ENCODE results near the gene STK11IP.

STK11IP gene

DNA sequence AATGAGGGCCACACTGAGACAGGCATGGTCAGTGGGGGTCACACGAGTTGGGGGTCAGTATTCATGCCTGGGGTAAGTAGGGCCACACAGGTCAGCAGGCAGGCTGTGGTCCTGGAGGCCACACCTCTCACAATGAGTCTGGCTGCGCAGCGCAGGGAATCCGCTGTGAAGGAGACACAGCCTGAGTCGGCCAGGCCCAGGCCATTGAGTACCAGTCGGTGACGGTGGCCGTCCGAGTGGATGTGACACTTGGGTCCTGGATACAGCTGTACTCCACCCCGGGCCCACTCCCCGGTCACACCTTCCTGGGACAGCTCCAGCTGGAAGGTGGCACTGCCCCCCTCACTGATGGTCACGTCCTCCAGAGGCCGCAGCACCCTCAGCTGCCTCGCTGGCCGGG, 43.3 kb upstream of the STK11IP start:
- Histone ChIP-seq H3K4me2 (ENCODE audit: low read length) (no peak overlapping the region), H3K9ac (ENCODE audit: low read length) (no peak overlapping the region), H3K9me3 (ENCODE audit: insufficient read depth, low read length) (no peaks in the 10 kb centered on the region)

DNA sequence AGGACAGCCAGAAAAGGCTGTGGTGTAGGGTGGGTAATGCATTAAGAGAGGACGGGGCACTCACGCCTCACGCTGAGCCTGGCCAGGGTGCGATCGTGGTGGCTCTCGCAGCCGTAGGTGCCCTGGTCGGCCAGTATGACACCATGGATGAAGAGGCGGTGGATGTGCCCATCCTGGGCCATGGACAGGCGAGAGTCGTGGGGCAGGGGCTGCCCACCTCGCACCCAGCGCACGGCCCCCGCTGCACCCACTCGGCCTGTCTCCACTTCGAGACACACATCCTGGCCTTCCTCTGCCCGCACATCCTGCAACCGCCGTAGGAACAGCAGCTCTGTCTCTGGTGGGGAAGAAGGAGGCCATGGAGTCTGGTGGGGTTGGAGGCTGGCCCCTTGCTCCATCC, 41.7 kb upstream of the STK11IP start:
- TF ChIP-seq, protein P1, sequence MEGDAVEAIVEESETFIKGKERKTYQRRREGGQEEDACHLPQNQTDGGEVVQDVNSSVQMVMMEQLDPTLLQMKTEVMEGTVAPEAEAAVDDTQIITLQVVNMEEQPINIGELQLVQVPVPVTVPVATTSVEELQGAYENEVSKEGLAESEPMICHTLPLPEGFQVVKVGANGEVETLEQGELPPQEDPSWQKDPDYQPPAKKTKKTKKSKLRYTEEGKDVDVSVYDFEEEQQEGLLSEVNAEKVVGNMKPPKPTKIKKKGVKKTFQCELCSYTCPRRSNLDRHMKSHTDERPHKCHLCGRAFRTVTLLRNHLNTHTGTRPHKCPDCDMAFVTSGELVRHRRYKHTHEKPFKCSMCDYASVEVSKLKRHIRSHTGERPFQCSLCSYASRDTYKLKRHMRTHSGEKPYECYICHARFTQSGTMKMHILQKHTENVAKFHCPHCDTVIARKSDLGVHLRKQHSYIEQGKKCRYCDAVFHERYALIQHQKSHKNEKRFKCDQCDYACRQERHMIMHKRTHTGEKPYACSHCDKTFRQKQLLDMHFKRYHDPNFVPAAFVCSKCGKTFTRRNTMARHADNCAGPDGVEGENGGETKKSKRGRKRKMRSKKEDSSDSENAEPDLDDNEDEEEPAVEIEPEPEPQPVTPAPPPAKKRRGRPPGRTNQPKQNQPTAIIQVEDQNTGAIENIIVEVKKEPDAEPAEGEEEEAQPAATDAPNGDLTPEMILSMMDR (IDR thresholded peaks at IDR 0.05; ENCODE audit: low read depth, low read length), result no peak
- TF ChIP-seq EZH2phosphoT487 (IDR thresholded peaks at IDR 0.05; ENCODE audit: low read depth), result no peak
- Histone ChIP-seq H3K79me2 (ENCODE audit: low read length) (no peaks in the 10 kb centered on the region), H4K20me1 (ENCODE audit: insufficient read depth, low read length) (no peaks in the 10 kb centered on the region), H3K27me3 (ENCODE audit: low read depth, low read length) (no peaks in the 10 kb centered on the region), H3K36me3 (replicated peaks; ENCODE audit: low read depth, low read length) (no peaks in the 10 kb centered on the region), H3K4me2 (ENCODE audit: low read length) (no peak overlapping the region), H3K9ac (ENCODE audit: low read length) (no peak overlapping the region), H3K9me3 (ENCODE audit: insufficient read depth, low read length) (no peaks in the 10 kb centered on the region), H3K27ac (ENCODE audit: low read length) (no peak overlapping the region), H2AFZ (ENCODE audit: low read depth, low read length) (no peak overlapping the region), H3K4me1 (ENCODE audit: low read length) (no peaks in the 10 kb centered on the region), H3K4me3 (ENCODE audit: low read length) (no peak overlapping the region)

More for the DNA sequence above, 43.3 kb upstream of the STK11IP start:
- H3K36me3 ChIP-seq (replicated peaks; ENCODE audit: low read depth, low read length), result no peaks in the 10 kb centered on the region
- H2AFZ ChIP-seq (ENCODE audit: low read depth, low read length), result no peak overlapping the region
- H3K27ac ChIP-seq (ENCODE audit: low read length), result no peak overlapping the region
- TF ChIP-seq, protein P1 (IDR thresholded peaks at IDR 0.05; ENCODE audit: low read depth, low read length), result no peak
- no peak for TF ChIP-seq EZH2phosphoT487 (IDR thresholded peaks at IDR 0.05; ENCODE audit: low read depth)
- H3K27me3 ChIP-seq (ENCODE audit: low read depth, low read length), result no peaks in the 10 kb centered on the region
- H4K20me1 ChIP-seq (ENCODE audit: insufficient read depth, low read length), result no peaks in the 10 kb centered on the region
- no peaks in the 10 kb centered on the region for H3K79me2 ChIP-seq (ENCODE audit: low read length)
- H3K4me1 ChIP-seq (ENCODE audit: low read length), result no peaks in the 10 kb centered on the region
- H3K4me3 ChIP-seq (ENCODE audit: low read length), result no peak overlapping the region

DNA sequence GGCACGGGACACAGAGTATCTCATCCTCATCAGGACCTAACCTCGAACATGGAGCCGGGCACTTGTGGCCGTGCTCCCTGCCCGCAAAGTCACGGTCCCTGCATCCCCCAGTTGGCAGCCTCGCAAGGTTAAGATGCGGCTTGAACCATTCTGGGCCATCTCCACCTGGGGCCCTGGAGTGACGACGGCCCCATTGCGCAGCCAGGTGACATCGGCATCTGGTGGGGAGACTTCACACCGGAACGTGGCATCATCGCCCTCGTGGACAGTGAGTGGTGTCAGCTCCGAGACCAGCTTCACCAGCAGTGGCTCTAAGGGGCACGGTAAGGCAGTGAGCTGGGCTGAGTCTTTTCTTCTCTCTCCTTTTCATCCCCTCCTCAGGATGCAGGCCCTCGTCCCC, 41.2 kb upstream of the STK11IP start:
- H3K4me2 ChIP-seq (ENCODE audit: low read length), result no peak overlapping the region
- H3K79me2 ChIP-seq (ENCODE audit: low read length), result no peaks in the 10 kb centered on the region
- H3K4me3 ChIP-seq (ENCODE audit: low read length), result no peak overlapping the region
- no peak overlapping the region for H3K27ac ChIP-seq (ENCODE audit: low read length)
- no peak overlapping the region for H3K9ac ChIP-seq (ENCODE audit: low read length)
- H2AFZ ChIP-seq (ENCODE audit: low read depth, low read length), result no peak overlapping the region
- no peaks in the 10 kb centered on the region for H3K9me3 ChIP-seq (ENCODE audit: insufficient read depth, low read length)
- H3K36me3 ChIP-seq (replicated peaks; ENCODE audit: low read depth, low read length), result no peaks in the 10 kb centered on the region
- no peaks in the 10 kb centered on the region for H3K27me3 ChIP-seq (ENCODE audit: low read depth, low read length)
- H3K4me1 ChIP-seq (ENCODE audit: low read length), result no peaks in the 10 kb centered on the region
- TF ChIP-seq EZH2phosphoT487 (IDR thresholded peaks at IDR 0.05; ENCODE audit: low read depth), result no peak
- TF ChIP-seq, protein P1 (IDR thresholded peaks at IDR 0.05; ENCODE audit: low read depth, low read length), result no peak
- no peaks in the 10 kb centered on the region for H4K20me1 ChIP-seq (ENCODE audit: insufficient read depth, low read length)

DNA sequence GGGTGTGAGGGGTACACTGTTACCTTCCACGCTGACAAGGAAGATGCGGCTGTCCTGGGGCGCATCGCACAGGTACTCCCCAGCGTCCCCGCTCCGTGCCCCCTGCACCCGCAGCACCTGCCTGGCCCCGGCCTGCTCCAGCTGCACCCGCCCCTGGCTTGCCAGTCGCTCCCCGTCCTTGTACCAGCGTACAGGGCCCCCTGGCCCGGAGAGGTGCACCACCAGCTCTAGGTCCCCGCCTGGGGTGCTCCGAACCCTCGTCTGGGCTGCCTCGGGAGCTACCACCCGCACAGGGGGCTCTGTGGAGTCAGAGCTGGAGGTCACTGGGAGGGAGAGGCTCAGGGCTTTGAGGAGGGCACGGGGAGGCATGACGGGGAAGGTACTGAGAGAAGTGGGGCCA, 40.3 kb upstream of the STK11IP start:
- no peaks in the 10 kb centered on the region for H3K79me2 ChIP-seq (ENCODE audit: low read length)
- no peaks in the 10 kb centered on the region for H3K4me1 ChIP-seq (ENCODE audit: low read length)
- no peaks in the 10 kb centered on the region for H3K27me3 ChIP-seq (ENCODE audit: low read depth, low read length)
- TF ChIP-seq, protein P1 (IDR thresholded peaks at IDR 0.05; ENCODE audit: low read depth, low read length), result no peak
- no peak for TF ChIP-seq EZH2phosphoT487 (IDR thresholded peaks at IDR 0.05; ENCODE audit: low read depth)
- no peak overlapping the region for H3K4me3 ChIP-seq (ENCODE audit: low read length)
- H3K9ac ChIP-seq (ENCODE audit: low read length), result no peak overlapping the region
- no peak overlapping the region for H2AFZ ChIP-seq (ENCODE audit: low read depth, low read length)
- no peaks in the 10 kb centered on the region for H3K9me3 ChIP-seq (ENCODE audit: insufficient read depth, low read length)
- H3K27ac ChIP-seq (ENCODE audit: low read length), result no peak overlapping the region
- no peaks in the 10 kb centered on the region for H4K20me1 ChIP-seq (ENCODE audit: insufficient read depth, low read length)
- no peaks in the 10 kb centered on the region for H3K36me3 ChIP-seq (replicated peaks; ENCODE audit: low read depth, low read length)
- H3K4me2 ChIP-seq (ENCODE audit: low read length), result no peak overlapping the region
